Hematopoietic multipotent progenitor cell (in vitro differentiated cells): ENCODE results near the gene TMEM215. TPM values are rescaled to one million over a fixed set of nuclear protein-coding genes. Genes with fewer than 3 reads are reported as not detected.
"Not testable (repeated sequence)": the region's sequence is repeated elsewhere in the genome, so short reads cannot be mapped to it uniquely, and the experiment has no call there.

Experiments used
- DNase-seq, 3 donors: peaks; one replicate each; pipeline ENCODE4 v3.0.0-alpha.2; 2011 to 2015; ENCODE audit warnings: low read depth in 2 of 3, low spot score in 2 of 3
- total RNA-seq: library from RNA; depleted of rRNA; stranded (reverse); fragments of >200 nt; gene quantifications from one replicate; pipeline ENCODE4 v1.2.3, GENCODE V29; 2012

The TMEM215 gene
- not detected for total RNA-seq

GRCh38 chr9:32783168-32783891 lies at the start of gene TMEM215:
TSS of gene TMEM215 (plus strand) at chr9:32783540. CDS start at chr9:32784184, 644 bp downstream.
- no peak for DNase-seq

GRCh38 chr9:32735476-32735875 lies 47.9 kb upstream of the TMEM215 start:
- no peak for DNase-seq

GRCh38 chr9:32737378-32737777 lies 46.0 kb upstream of the TMEM215 start:
- DNase-seq, result no peak

- DNase-seq, result no peak
Observed at GRCh38 chr9:32738501-32739172, 44.7 kb upstream of the TMEM215 start.

- no peak for DNase-seq
Observed at GRCh38 chr9:32741706-32742105, 41.6 kb upstream of the TMEM215 start.

GRCh38 chr9:32742296-32742695 lies 41.0 kb upstream of the TMEM215 start:
- no peak for DNase-seq

- DNase-seq, result no peak
Observed at GRCh38 chr9:32748013-32748412, 35.3 kb upstream of the TMEM215 start.

- no peak for DNase-seq
Observed at GRCh38 chr9:32755730-32756129, 27.6 kb upstream of the TMEM215 start.

GRCh38 chr9:32764139-32764538 lies 19.2 kb upstream of the TMEM215 start:
- DNase-seq, result no peak

- no peak for DNase-seq
Observed at GRCh38 chr9:32775283-32775682, 8.1 kb upstream of the TMEM215 start.

- no peak for DNase-seq
Observed at GRCh38 chr9:32776201-32776600, 7.1 kb upstream of the TMEM215 start.

GRCh38 chr9:32782476-32783167 lies 718 bp upstream of the TMEM215 start:
- DNase-seq, result no peak

- no peak for DNase-seq
Observed at GRCh38 chr9:32787816-32788215, 4.5 kb downstream of the TMEM215 start.

GRCh38 chr9:32796015-32796414 lies 12.7 kb downstream of the TMEM215 start:
- not testable (repeated sequence) for DNase-seq

GRCh38 chr9:32801530-32801929 lies 18.2 kb downstream of the TMEM215 start:
- DNase-seq, result no peak

GRCh38 chr9:32807217-32807616 lies 23.9 kb downstream of the TMEM215 start:
- DNase-seq, result no peak

GRCh38 chr9:32811246-32811645 lies 27.9 kb downstream of the TMEM215 start:
- no peak for DNase-seq

GRCh38 chr9:32820322-32820721 lies 37.0 kb downstream of the TMEM215 start:
- DNase-seq, result no peak

- DNase-seq, result no peak
Observed at GRCh38 chr9:32823101-32823500, 39.8 kb downstream of the TMEM215 start.

- no peak for DNase-seq
Observed at GRCh38 chr9:32823551-32823950, 40.2 kb downstream of the TMEM215 start.

- DNase-seq, result no peak
Observed at GRCh38 chr9:32825203-32825602, 41.9 kb downstream of the TMEM215 start.

GRCh38 chr9:32828861-32829260 lies 45.5 kb downstream of the TMEM215 start:
- DNase-seq, result no peak
